Activated naive CD4-positive, alpha-beta T cell treated with anti-CD3 and anti-CD28 coated beads, Interleukin-2, amount 50 U/mL, for 72 hours (primary cell): ENCODE measurements around the gene MS4A5. TPM values are rescaled to one million over a fixed set of nuclear protein-coding genes. Genes with fewer than 3 reads are reported as not detected.

ENCODE experiments used
- ATAC-seq, 2 donors: fragments of 150-1000 bp; cut with Tn5 transposase; 2 replicates each; pipeline ENCODE4 v1.10.0; 2021; ENCODE audit warnings: mild to moderate bottlenecking in 2 of 2, moderate library complexity in 2 of 2
- DNase-seq, 2 donors: peaks; one replicate each; pipeline ENCODE4 v3.0.0; 2021 to 2022; ENCODE audit warnings: low spot score in 2 of 2
- H3K27ac Mint-ChIP-seq, 2 donors: one replicate each; pipeline ENCODE4 v1.8.0; 2022; ENCODE audit warnings: mild to moderate bottlenecking in 2 of 2, mixed read lengths in 2 of 2
- H3K36me3 Mint-ChIP-seq, 2 donors: one replicate each; pipeline ENCODE4 v1.8.0; 2022; ENCODE audit warnings: mixed read lengths in 2 of 2
- H3K9me3 Mint-ChIP-seq, 2 donors: one replicate each; pipeline ENCODE4 v1.8.0; 2022; ENCODE audit warnings: mixed read lengths in 2 of 2
- total RNA-seq, 2 donors: library from RNA; stranded (reverse); gene quantifications; one replicate each; pipeline ENCODE4 v1.2.3, GENCODE V29; 2022

Gene MS4A5
- total RNA-seq, 2 donors from 2014 or later = not detected

DNA sequence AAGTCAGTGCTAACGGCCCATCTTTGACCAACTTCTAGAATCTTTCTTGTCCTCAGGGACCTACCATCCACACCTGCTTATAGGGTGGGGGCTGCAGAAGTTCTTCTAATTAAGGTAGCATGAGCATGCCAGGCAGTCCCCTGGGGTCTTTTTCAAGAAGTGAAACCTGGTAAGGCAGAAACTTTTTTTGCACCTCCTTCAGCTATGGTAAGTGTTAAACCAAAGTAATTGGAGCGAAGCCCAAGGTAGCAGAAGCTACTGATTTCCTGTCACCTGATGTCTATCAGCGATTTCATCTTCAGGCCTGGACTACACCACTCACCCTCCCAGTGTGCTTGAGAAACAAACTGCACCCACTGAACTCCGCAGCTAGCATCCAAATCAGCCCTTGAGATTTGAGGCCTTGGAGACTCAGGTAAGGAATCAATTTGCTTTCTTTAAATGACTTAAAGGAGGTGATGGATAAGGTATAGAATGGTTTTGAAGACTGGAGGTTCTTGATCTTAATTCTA lies 26.2 kb downstream of the MS4A5 start, which contains the start of gene MS4A1:
MS4A1 (plus strand) TSS at position 317 of the 512 bp plus-strand sequence. CDS start 6,528 bp downstream, outside the sequence.
- H3K36me3 Mint-ChIP-seq = no peaks in the 10 kb centered on the region

DNA sequence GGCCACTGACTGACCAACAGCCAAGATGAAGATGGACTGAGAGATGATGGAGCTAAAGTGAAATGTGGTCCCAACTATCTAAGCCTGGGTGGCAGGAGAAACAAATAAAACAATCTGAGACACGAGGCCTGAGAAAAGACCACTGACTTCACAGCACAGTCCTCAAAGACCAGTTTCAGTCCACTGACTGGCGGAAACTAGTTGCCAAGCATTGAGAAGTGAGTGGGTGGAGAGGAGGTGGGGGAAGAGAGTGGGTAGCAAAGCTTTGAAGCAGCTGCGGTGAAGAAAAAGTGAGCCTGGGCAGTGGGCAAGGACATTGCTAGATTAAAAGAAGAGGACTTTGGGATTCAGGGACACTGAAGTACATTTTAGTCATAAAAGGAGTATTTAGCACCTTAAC lies 28.2 kb downstream of the MS4A5 start:
- no peak for ATAC-seq
- no peaks in the 10 kb centered on the region for H3K9me3 Mint-ChIP-seq
- no peaks in the 10 kb centered on the region for H3K36me3 Mint-ChIP-seq
- no peak for DNase-seq
- H3K27ac Mint-ChIP-seq = no peak overlapping the region

More for the DNA sequence above, 26.2 kb downstream of the MS4A5 start, which contains the start of gene MS4A1:
- DNase-seq = no peak
- Mint-ChIP-seq H3K27ac (no peak within 1 kb of the TSS), H3K9me3 (no peaks in the 10 kb centered on the region)
- no peak for ATAC-seq

DNA sequence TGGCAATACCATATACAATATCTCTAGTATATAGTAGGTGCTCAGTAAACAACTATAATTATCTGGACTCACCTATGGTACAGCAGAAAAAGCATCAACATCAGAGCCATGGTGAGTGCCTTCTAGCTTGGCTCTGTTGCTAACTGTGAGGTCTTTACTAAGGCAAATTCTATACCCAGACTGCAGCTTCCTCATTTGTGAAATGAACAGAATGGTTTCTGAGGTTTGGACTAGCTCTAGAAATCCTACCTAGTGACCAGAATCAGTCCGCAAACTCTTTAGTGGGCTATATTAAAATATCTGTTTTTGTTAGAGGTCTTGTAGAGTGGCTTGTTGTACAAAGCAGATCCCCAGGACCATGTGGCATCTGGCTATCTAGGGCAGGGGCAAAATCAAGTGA lies 30.0 kb downstream of the MS4A5 start:
- H3K36me3 Mint-ChIP-seq = no peaks in the 10 kb centered on the region
- DNase-seq (no peak), ATAC-seq (no peak)
- H3K9me3 Mint-ChIP-seq = no peaks in the 10 kb centered on the region
- H3K27ac Mint-ChIP-seq = no peak overlapping the region

DNA sequence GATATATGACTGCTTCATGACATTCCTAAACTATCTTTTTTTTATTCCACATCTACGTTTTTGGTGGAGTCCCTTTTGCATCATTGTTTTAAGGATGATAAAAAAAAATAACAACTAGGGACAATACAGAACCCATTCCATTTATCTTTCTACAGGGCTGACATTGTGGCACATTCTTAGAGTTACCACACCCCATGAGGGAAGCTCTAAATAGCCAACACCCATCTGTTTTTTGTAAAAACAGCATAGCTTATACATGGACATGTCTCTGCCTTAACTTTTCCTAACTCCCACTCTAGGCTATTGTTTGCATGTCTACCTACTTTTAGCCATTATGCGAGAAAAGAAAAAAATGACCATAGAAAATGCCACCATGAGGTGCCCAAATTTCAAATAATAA lies 39.5 kb downstream of the MS4A5 start:
- Mint-ChIP-seq H3K36me3 (no peaks in the 10 kb centered on the region), H3K27ac (no peak overlapping the region), H3K9me3 (no peaks in the 10 kb centered on the region)
- DNase-seq (no peak), ATAC-seq (no peak)

DNA sequence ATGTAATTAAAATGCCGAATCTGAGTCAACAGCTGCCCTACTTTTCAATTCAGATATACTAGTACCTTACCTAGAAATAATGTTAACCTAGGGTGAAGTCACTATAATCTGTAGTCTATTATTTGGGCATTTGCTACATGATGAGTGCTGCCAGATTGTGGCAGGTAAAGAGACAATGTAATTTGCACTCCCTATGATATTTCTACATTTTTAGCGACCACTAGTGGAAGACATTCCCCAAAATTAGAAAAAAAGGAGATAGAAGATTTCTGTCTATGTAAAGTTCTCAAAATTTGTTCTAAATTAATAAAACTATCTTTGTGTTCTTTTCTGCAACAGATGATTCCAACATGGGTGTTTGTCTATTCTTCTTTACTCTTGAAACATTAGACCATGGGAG lies 40.4 kb downstream of the MS4A5 start:
- Mint-ChIP-seq H3K36me3 (no peaks in the 10 kb centered on the region), H3K27ac (no peak overlapping the region), H3K9me3 (no peaks in the 10 kb centered on the region)
- no peak for DNase-seq
- ATAC-seq = no peak

DNA sequence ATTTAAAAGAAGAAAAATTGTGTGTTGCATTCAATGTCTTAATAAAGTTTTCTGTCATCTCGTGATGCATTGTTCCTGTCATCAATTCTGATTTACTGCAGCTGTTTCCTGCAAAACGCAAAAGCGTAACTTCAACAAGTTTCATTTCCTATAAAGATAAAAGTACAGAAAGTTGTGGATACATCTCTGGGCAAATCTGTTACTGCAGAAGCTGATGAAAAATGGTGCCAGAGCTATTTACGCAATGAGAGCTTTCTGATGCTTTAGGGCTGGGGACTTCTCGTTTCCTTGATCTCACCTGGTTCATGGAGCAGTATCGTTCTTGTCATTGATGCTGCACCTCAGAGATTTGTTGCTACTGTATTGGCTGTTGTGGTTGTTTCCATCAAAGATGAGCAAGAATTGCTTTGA lies 47.7 kb downstream of the MS4A5 start:
- Mint-ChIP-seq H3K27ac (no peak overlapping the region), H3K9me3 (no peaks in the 10 kb centered on the region), H3K36me3 (no peaks in the 10 kb centered on the region)
- DNase-seq (no peak), ATAC-seq (peak in 1 of 2 donors; percentile 34)

DNA sequence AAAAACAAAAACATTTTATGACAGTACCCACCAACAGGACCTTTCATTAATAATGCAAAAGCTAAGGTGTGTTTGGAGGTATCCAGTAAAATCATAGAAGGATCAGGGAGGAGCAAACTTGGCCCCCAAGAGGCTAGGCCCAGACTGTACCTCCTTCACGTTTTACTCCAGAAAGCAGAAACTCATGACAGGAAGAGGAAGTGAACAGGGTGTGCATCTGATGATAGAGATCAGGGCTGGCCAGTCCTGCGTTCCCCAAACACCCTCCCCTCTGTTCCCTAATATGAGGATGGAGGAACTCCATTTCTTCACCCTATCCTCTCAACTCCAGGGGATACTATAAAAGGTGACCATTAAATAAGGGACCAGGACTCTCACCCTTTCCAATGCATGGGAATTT lies 53.0 kb downstream of the MS4A5 start:
- H3K9me3 Mint-ChIP-seq = no peaks in the 10 kb centered on the region
- H3K36me3 Mint-ChIP-seq = no peaks in the 10 kb centered on the region
- no peak for DNase-seq
- no peak overlapping the region for H3K27ac Mint-ChIP-seq
- no peak for ATAC-seq

DNA sequence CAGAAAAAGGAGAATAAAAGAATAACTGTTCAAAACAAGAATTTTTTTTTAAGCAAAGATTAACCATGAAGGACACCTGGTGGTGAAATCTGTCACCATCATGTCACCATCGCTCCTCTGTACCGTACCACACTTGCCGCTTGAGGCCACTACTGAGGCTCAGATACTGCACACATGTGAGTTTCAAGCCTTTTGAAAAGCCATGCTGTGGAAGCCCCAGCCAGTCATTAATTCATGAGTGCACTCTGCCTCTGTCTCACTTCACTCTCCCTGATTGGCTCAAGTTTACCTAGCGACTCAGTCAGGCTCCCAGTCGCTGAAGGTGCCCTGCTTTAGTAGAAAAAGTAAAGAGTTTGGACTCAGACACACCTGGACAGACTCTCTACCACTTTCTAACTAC lies 56.6 kb downstream of the MS4A5 start:
- DNase-seq (no peak), ATAC-seq (peak; percentile 48 to 76)
- Mint-ChIP-seq H3K9me3 (no peaks in the 10 kb centered on the region), H3K27ac (no peak overlapping the region), H3K36me3 (no peaks in the 10 kb centered on the region)

DNA sequence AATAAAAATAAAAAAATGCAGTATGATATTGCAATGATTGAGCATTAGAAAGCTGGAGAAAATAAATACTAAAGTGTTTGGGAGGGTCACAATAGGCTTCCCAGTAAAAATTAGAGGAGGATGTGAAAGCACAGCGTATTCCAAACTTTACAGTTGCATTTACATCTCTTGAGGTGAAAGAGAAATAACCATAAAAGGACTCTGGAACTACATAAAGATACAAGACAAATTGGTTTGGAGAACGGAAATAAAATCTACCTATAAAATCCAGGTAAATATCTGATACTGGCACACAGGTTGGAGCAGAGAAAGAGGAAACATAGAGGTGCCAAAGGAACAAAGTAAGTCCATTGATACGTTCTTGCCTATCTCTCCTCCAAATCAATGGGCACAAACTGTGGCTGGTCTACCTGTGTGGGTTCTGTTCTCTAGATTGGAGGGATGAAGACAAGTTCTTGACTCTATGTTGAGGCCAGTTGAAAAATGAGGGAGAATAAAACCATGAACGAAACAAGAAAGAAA lies 63.2 kb downstream of the MS4A5 start, which contains the start of gene MS4A12:
MS4A12 (plus strand) TSS at position 291 of the 522 bp plus-strand sequence. CDS start 4,541 bp downstream, outside the sequence.
- Mint-ChIP-seq H3K36me3 (no peaks in the 10 kb centered on the region), H3K27ac (no peak within 1 kb of the TSS), H3K9me3 (no peaks in the 10 kb centered on the region)
- no peak for ATAC-seq
- DNase-seq = no peak

DNA sequence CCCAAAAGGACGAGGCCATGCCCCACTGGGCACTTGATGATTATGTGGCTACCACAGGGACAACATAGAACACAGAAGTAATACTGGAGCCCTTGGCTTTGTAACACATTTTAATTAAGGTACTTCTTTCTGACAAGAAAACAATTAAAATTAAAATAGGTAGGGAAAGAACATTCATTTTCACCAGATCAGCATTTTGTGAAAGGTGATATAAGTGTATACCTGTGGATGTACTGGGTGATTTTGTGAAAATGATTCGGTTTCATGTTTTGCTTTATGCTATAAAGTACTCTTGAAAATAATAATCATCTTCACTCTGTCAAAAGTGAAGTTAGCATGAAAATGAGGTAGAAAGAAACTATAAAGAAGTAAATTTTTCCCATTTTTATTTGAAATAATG lies 64.1 kb downstream of the MS4A5 start:
- H3K36me3 Mint-ChIP-seq = no peaks in the 10 kb centered on the region
- H3K9me3 Mint-ChIP-seq = no peaks in the 10 kb centered on the region
- H3K27ac Mint-ChIP-seq = no peak overlapping the region

More for the DNA sequence above, 64.1 kb downstream of the MS4A5 start:
- DNase-seq = no peak
- no peak for ATAC-seq

Other genes starting within 250 kb of the MS4A5 start
- not detected for gene MS4A6A, start 246.5 kb upstream of the MS4A5 start, total RNA-seq
- not detected for gene MS4A4E, start 186.4 kb upstream of the MS4A5 start, total RNA-seq
- not detected for gene MS4A4A, start 148.9 kb upstream of the MS4A5 start, total RNA-seq
- not detected for gene MS4A6E, start 102.3 kb upstream of the MS4A5 start, total RNA-seq
- not detected for gene MS4A7, start 51.0 kb upstream of the MS4A5 start, total RNA-seq
- not detected for gene MS4A14, start 33.1 kb upstream of the MS4A5 start, total RNA-seq
- under 1 TPM in 1 of 2 donors, not detected in 1; 0.27 TPM for gene MS4A1, start 26.3 kb downstream of the MS4A5 start, total RNA-seq
- not detected for gene MS4A12, start 63.2 kb downstream of the MS4A5 start, total RNA-seq
- not detected for gene MS4A13, start 85.8 kb downstream of the MS4A5 start, total RNA-seq